ENCODE results near the gene TEX11. TPM values are rescaled to one million over a fixed set of nuclear protein-coding genes. Genes with fewer than 3 reads are reported as not detected.

The TEX11 gene
- total and polyA plus RNA-seq, 2 experiments from 2014 or later: not detected

DNA sequence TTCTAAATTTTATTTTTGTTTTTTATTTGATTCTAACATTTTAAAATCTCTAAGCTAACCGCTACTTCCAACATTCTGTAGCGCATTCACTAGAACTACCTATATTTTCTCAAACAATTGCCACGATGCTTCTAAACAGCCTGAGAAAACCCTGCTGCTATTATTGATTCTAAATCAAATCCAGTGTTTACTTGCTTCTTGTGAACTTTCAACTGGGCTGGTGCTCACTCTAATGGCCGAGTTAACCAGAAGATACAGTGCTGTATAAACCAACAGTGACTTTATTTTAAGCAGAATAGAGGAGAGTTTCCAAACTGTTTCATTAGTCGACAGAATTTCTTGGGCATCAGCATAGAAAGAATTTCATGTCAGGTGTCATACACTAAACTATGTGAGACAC is 353.6 kb downstream of the TEX11 start:
- no peaks in the 10 kb centered on the region for H4K20me1 ChIP-seq (ENCODE audit: insufficient read depth)
- peak overlapping the region; percentile 85 for H3K4me2 ChIP-seq (ENCODE audit: unreplicated experiment)
- H3K4me1 ChIP-seq (ENCODE audit: insufficient read depth): peaks cover 9% of the 10 kb centered on the region
- H3K9me3 ChIP-seq (ENCODE audit: low read depth): no peaks in the 10 kb centered on the region
- no peak overlapping the region for H2AFZ ChIP-seq
- 34 to 36% methylated on average over 5 of the region's 5 CpGs for WGBS, 2 experiments (ENCODE audit: low coverage in 1 of 2, low lambda C conversion rate in 2 of 2, missing lambda C conversion rate in 2 of 2)
- no peaks in the 10 kb centered on the region for H3K36me3 ChIP-seq (ENCODE audit: low read depth)
- no peaks in the 10 kb centered on the region for H3F3A ChIP-seq (ENCODE audit: insufficient read depth)
- no peak for TF ChIP-seq EZH2phosphoT487 (IDR thresholded peaks at IDR 0.05; ENCODE audit: insufficient read depth, low read depth)
- TF ChIP-seq EZH2 (IDR thresholded peaks at IDR 0.05; ENCODE audit: insufficient read depth, poor library complexity, severe bottlenecking): no peak
- no peaks in the 10 kb centered on the region for H3K27me3 ChIP-seq (replicated peaks; ENCODE audit: insufficient read depth)
- no peaks in the 10 kb centered on the region for H3K79me2 ChIP-seq (ENCODE audit: insufficient read depth)
- no peaks in the 10 kb centered on the region for H3K9me2 ChIP-seq (ENCODE audit: insufficient read depth)
- no peak overlapping the region for H3K27ac ChIP-seq
- no peak overlapping the region for H3K9ac ChIP-seq
- no peak overlapping the region for H3K4me3 ChIP-seq
- in situ Hi-C loops (cut with MboI): no loop called here
- DNase-seq: no peak

DNA sequence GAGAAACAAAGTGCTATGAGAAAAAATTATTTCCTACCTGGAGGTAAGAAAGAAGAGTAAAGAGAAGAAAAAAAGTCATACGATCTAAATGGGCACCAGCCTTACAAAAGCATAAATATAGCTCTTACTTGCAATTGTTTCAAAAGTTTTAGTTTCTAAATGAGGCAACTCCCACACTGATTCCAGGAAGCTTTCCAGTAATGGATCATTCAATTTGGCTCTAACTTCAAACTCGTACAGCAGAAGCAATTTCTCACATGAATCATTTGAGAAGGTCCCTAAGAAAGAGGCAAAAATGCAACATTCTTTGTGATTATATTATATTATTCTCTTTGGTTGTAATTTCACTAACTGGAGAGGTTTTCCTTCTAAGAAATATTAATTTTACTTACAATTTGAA is 354.0 kb downstream of the TEX11 start:
- Histone ChIP-seq H3K27me3 (replicated peaks; ENCODE audit: insufficient read depth) (no peaks in the 10 kb centered on the region), H3K4me2 (ENCODE audit: unreplicated experiment) (peak overlapping the region; percentile 85), H3K79me2 (ENCODE audit: insufficient read depth) (no peaks in the 10 kb centered on the region), H3K36me3 (ENCODE audit: low read depth) (no peaks in the 10 kb centered on the region), H2AFZ (peak overlapping the region; percentile 62), H3K9me3 (ENCODE audit: low read depth) (no peaks in the 10 kb centered on the region), H3K4me1 (ENCODE audit: insufficient read depth) (peaks cover 9% of the 10 kb centered on the region), H3K4me3 (peak overlapping the region; percentile 59), H4K20me1 (ENCODE audit: insufficient read depth) (no peaks in the 10 kb centered on the region), H3K9ac (peak overlapping the region; percentile 46; the same call in 1 of the 2 replicates), H3F3A (ENCODE audit: insufficient read depth) (no peaks in the 10 kb centered on the region), H3K9me2 (ENCODE audit: insufficient read depth) (no peaks in the 10 kb centered on the region), H3K27ac (peak overlapping the region; percentile 21; the same call in 1 of the 2 replicates)
- DNase-seq: peak; percentile 65
- 0 to 2% methylated on average over 2 of the region's 2 CpGs for WGBS, 2 experiments (ENCODE audit: low coverage in 1 of 2, low lambda C conversion rate in 2 of 2, missing lambda C conversion rate in 2 of 2)
- in situ Hi-C loops (cut with MboI): no loop called here
- TF ChIP-seq EZH2phosphoT487 (IDR thresholded peaks at IDR 0.05; ENCODE audit: insufficient read depth, low read depth): no peak
- no peak for TF ChIP-seq EZH2 (IDR thresholded peaks at IDR 0.05; ENCODE audit: insufficient read depth, poor library complexity, severe bottlenecking)

DNA sequence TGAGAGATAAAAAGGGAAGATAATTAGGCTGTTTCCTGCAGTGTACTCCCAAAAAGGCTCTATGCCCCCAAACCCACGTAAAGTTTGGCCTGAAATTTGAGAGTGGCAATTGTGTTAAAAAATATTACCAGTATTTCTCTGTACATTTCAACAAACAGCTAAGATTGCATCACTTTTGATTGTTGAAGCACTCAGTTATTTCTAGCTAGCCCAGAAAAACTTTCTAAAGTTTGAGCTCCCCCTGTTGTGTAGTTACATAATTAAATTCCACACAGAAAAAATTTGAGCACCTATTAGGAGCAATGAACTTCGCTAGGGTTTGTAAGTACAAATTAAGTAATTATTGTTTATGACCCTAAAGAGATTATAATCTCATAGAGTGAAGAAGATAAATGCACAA is 354.4 kb downstream of the TEX11 start:
- H3K4me2 ChIP-seq (ENCODE audit: unreplicated experiment): peak overlapping the region; percentile 85
- peak overlapping the region; percentile 46; the same call in 1 of the 2 replicates for H3K9ac ChIP-seq
- peak overlapping the region; percentile 21; the same call in 1 of the 2 replicates for H3K27ac ChIP-seq
- peak; percentile 56 for DNase-seq
- H3K4me3 ChIP-seq: peak overlapping the region; percentile 59
- peaks cover 9% of the 10 kb centered on the region for H3K4me1 ChIP-seq (ENCODE audit: insufficient read depth)
- no peaks in the 10 kb centered on the region for H3K27me3 ChIP-seq (replicated peaks; ENCODE audit: insufficient read depth)
- H3K79me2 ChIP-seq (ENCODE audit: insufficient read depth): no peaks in the 10 kb centered on the region
- 0 to 4% methylated on average over 2 of the region's 2 CpGs for WGBS, 2 experiments (ENCODE audit: low coverage in 1 of 2, low lambda C conversion rate in 2 of 2, missing lambda C conversion rate in 2 of 2)
- no peaks in the 10 kb centered on the region for H3K9me2 ChIP-seq (ENCODE audit: insufficient read depth)
- H3F3A ChIP-seq (ENCODE audit: insufficient read depth): no peaks in the 10 kb centered on the region
- H3K9me3 ChIP-seq (ENCODE audit: low read depth): no peaks in the 10 kb centered on the region
- peak overlapping the region; percentile 62 for H2AFZ ChIP-seq
- in situ Hi-C loops (cut with MboI): no loop called here
- H4K20me1 ChIP-seq (ENCODE audit: insufficient read depth): no peaks in the 10 kb centered on the region
- no peaks in the 10 kb centered on the region for H3K36me3 ChIP-seq (ENCODE audit: low read depth)
- TF ChIP-seq EZH2phosphoT487 (IDR thresholded peaks at IDR 0.05; ENCODE audit: insufficient read depth, low read depth) (no peak), EZH2 (IDR thresholded peaks at IDR 0.05; ENCODE audit: insufficient read depth, poor library complexity, severe bottlenecking) (no peak)

DNA sequence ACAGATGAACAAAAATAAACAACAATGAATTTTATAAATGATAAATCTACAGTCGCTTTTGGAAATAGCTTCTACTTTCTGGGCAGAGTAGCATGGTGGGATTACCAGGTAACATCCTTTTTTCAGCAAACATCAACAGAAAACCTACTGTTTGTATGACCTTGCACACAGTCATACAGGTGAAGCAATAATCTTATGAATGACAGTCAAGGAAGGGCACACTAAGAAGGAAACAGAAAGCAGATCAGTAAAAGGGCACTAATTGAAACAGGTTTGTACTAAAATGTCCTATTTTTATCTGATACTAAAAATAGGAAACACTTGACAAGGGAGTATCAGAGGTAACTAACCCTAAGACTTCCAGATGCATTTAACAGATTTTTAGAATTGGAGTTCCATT is 355.0 kb downstream of the TEX11 start:
- peak overlapping the region; percentile 62 for H2AFZ ChIP-seq
- no peak overlapping the region for H3K9ac ChIP-seq
- no peaks in the 10 kb centered on the region for H4K20me1 ChIP-seq (ENCODE audit: insufficient read depth)
- no peaks in the 10 kb centered on the region for H3K9me3 ChIP-seq (ENCODE audit: low read depth)
- H3K27ac ChIP-seq: peak overlapping the region; percentile 15; the same call in 1 of the 2 replicates
- in situ Hi-C loops (cut with MboI): no loop called here
- no peaks in the 10 kb centered on the region for H3K9me2 ChIP-seq (ENCODE audit: insufficient read depth)
- 79 to 85% methylated on average over 1 of the region's 1 CpG for WGBS, 2 experiments (ENCODE audit: low coverage in 1 of 2, low lambda C conversion rate in 2 of 2, missing lambda C conversion rate in 2 of 2)
- H3K4me3 ChIP-seq: no peak overlapping the region
- no peaks in the 10 kb centered on the region for H3K36me3 ChIP-seq (ENCODE audit: low read depth)
- H3K79me2 ChIP-seq (ENCODE audit: insufficient read depth): no peaks in the 10 kb centered on the region
- H3K27me3 ChIP-seq (replicated peaks; ENCODE audit: insufficient read depth): no peaks in the 10 kb centered on the region
- DNase-seq: no peak
- H3K4me1 ChIP-seq (ENCODE audit: insufficient read depth): peaks cover 9% of the 10 kb centered on the region
- H3K4me2 ChIP-seq (ENCODE audit: unreplicated experiment): no peak overlapping the region
- no peaks in the 10 kb centered on the region for H3F3A ChIP-seq (ENCODE audit: insufficient read depth)
- no peak for TF ChIP-seq EZH2 (IDR thresholded peaks at IDR 0.05; ENCODE audit: insufficient read depth, poor library complexity, severe bottlenecking)
- no peak for TF ChIP-seq EZH2phosphoT487 (IDR thresholded peaks at IDR 0.05; ENCODE audit: insufficient read depth, low read depth)

Data from GM23248 (cell line).